Transverse colon (tissue), 4 donors: ENCODE data around the gene REEP6. TPM values are rescaled to one million over a fixed set of nuclear protein-coding genes. Genes with fewer than 3 reads are reported as not detected.

Source experiments
- DNase-seq: peaks from one replicate; pipeline ENCODE4 v3.0.0-alpha.2; 2019
- H3K27ac ChIP-seq, 4 donors: fragments of 200-600 bp; sonication (generic); 2 replicates each; pipeline ENCODE4 v1.5.1; 2016 to 2018; ENCODE audit warnings: inconsistent platforms in 4 of 4
- H3K27me3 ChIP-seq: fragments of 200-600 bp; sonication (generic); 2 replicates; pipeline ENCODE4 v1.5.1; 2017; ENCODE audit warnings: inconsistent platforms
- H3K36me3 ChIP-seq, 4 donors: fragments of 200-600 bp; sonication (generic); 2 replicates each; pipeline ENCODE4 v1.5.1; 2017 to 2019; ENCODE audit warnings: inconsistent platforms in 4 of 4
- H3K4me1 ChIP-seq, 4 donors: fragments of 200-600 bp; sonication (generic); 2 replicates each; pipeline ENCODE4 v1.5.1; 2017 to 2020; ENCODE audit warnings: inconsistent platforms in 4 of 4
- H3K4me3 ChIP-seq, 4 donors: fragments of 200-600 bp; sonication (generic); 1 replicate in 1 of 4; 2 replicates in 3 of 4; pipeline versions ENCODE4 v1.5.1 to v1.6.1; 2017 to 2019; ENCODE audit warnings: inconsistent platforms in 4 of 4
- H3K9me3 ChIP-seq, 2 donors: fragments of 200-600 bp; sonication (generic); 2 replicates each; pipeline ENCODE4 v1.5.1; 2017 to 2019; ENCODE audit warnings: inconsistent platforms in 2 of 2
- CTCF ChIP-seq, 5 experiments: fragments of 200-600 bp in 3 of 5; fragments of 450-650 bp in 2 of 5; sonication (generic) in 3 of 5; IDR thresholded peaks; 1 replicate in 2 of 5; 2 replicates in 3 of 5; pipeline ENCODE4 v1.5.1; 2016 to 2017; ENCODE audit warnings: antibody characterized with exemption in 5 of 5, inconsistent platforms in 3 of 5, mild to moderate bottlenecking in 2 of 5, moderate library complexity in 1 of 5
- EP300 ChIP-seq: sonication (generic); formaldehyde crosslinking; IDR thresholded peaks from one replicate; pipeline ENCODE4 v1.6.1; 2017; ENCODE audit warnings: antibody characterized with exemption, low read depth
- POLR2A ChIP-seq: fragments of 450-650 bp; IDR thresholded peaks from one replicate; pipeline ENCODE4 v1.6.1; 2016; ENCODE audit warnings: antibody characterized with exemption, mild to moderate bottlenecking, moderate library complexity
- POLR2AphosphoS5 ChIP-seq, 3 donors: sonication (generic); formaldehyde crosslinking; IDR thresholded peaks; one replicate each; pipeline ENCODE4 v1.6.1; 2016; ENCODE audit warnings: antibody characterized with exemption in 3 of 3
- WGBS, 2 donors: methylation state at CpG; one replicate each; pipeline ENCODE4 v1.1.5; 2018; ENCODE audit warnings: low coverage in 1 of 2; 5-methylcytosine and 5-hydroxymethylcytosine counted together
- in situ Hi-C, 4 donors: fragments of 200-750 bp; cut with MboI; loops; one replicate each; pipeline versions ENCODE4 v1.15.0 to v1.15.1; 2017; ENCODE audit warnings: low sequenced_read_pairs in 3 of 4, low pct_ligation_motif_present in 1 of 4, low pct_unique_long_range_greater_than_20kb in 1 of 4
- intact Hi-C: fragments of 100-400 bp; cut with DNase I; formaldehyde crosslinking; loops from one replicate; pipeline ENCODE4 v1.15.1; 2023; ENCODE audit warnings: low total_unique reads
- total RNA-seq, 4 donors: library from RNA; depleted of rRNA; stranded (reverse); fragments of >200 nt; gene quantifications; one replicate each; pipeline ENCODE4 v1.1.0, GENCODE V29; 2016

The REEP6 gene
- total RNA-seq, 4 donors from 2014 or later, result 2.2 to 3.3 TPM; not detected in 2

- Histone ChIP-seq H3K27me3 (peaks cover 77% of the 10 kb centered on the region), H3K27ac (no peak overlapping the region), H3K4me3 (peak overlapping the region in 1 of 4 donors; percentile 5), H3K4me1 (peaks cover 33 to 63% (median 53%) of the 10 kb centered on the region in 4 donors), H3K36me3 (no peaks in the 10 kb centered on the region), H3K9me3 (no peaks in the 10 kb centered on the region)
- in situ Hi-C loops, result no loop called here
- 0% methylated on average over 7 of the region's 36 CpGs; no CpG with 5 or more reads in 1 of the 2 donors for whole genome bisulfite sequencing, 2 donors
- DNase-seq, result no peak
- no peak for TF ChIP-seq POLR2AphosphoS5 (IDR thresholded peaks at IDR 0.05)
- TF ChIP-seq CTCF (IDR thresholded peaks at IDR 0.05), result no peak
- no peak for TF ChIP-seq POLR2A
- no peak for TF ChIP-seq EP300
- intact Hi-C loops, result no loop called here
Observed at GRCh38 chr19:1467215-1467489, 23.8 kb upstream of the REEP6 start.

GRCh38 chr19:1467490-1468273 is 23.3 kb upstream of the REEP6 start:
- in situ Hi-C loops, result no loop called here
- 14% methylated on average over 35 of the region's 92 CpGs; no CpG with 5 or more reads in 1 of the 2 donors for WGBS, 2 donors

GRCh38 chr19:1468274-1468820 is 22.6 kb upstream of the REEP6 start:
- in situ Hi-C loops, result no loop called here
- TF ChIP-seq CTCF (IDR thresholded peaks at IDR 0.05), result no peak
- no peak for TF ChIP-seq EP300
- TF ChIP-seq POLR2A, result no peak
- TF ChIP-seq POLR2AphosphoS5 (IDR thresholded peaks at IDR 0.05), result no peak
- Histone ChIP-seq H3K9me3 (no peaks in the 10 kb centered on the region), H3K27me3 (peaks cover 89% of the 10 kb centered on the region), H3K4me1 (peaks cover 33 to 66% (median 54%) of the 10 kb centered on the region in 4 donors), H3K27ac (no peak overlapping the region), H3K4me3 (peak overlapping the region in 1 of 4 donors; percentile 25), H3K36me3 (no peaks in the 10 kb centered on the region)
- WGBS, 2 donors, result 12% methylated on average over 32 of the region's 49 CpGs; no CpG with 5 or more reads in 1 of the 2 donors
- intact Hi-C loops, result no loop called here
- no peak for DNase-seq

More at GRCh38 chr19:1467490-1468273, 23.3 kb upstream of the REEP6 start:
- H3K4me3 ChIP-seq, result peak overlapping the region in 1 of 4 donors; percentile 5
- peaks cover 82% of the 10 kb centered on the region for H3K27me3 ChIP-seq
- no peak for DNase-seq
- TF ChIP-seq CTCF (IDR thresholded peaks at IDR 0.05) (no peak), EP300 (no peak), POLR2A (no peak), POLR2AphosphoS5 (IDR thresholded peaks at IDR 0.05) (no peak)
- H3K9me3 ChIP-seq, result no peaks in the 10 kb centered on the region
- H3K4me1 ChIP-seq, result peaks cover 33 to 66% (median 54%) of the 10 kb centered on the region in 4 donors
- no peak overlapping the region for H3K27ac ChIP-seq
- no peaks in the 10 kb centered on the region for H3K36me3 ChIP-seq
- intact Hi-C loops, result no loop called here

- in situ Hi-C loops (no loop called here), intact Hi-C loops (no loop called here)
- H3K36me3 ChIP-seq, result no peaks in the 10 kb centered on the region
- H3K9me3 ChIP-seq, result no peaks in the 10 kb centered on the region
- peak overlapping the region in 2 of 4 donors; percentile 23 to 25 for H3K4me3 ChIP-seq
- no peak overlapping the region for H3K27ac ChIP-seq
- peaks cover 92% of the 10 kb centered on the region for H3K27me3 ChIP-seq
- WGBS, 2 donors, result no CpG with 5 or more reads among the region's 47 CpGs
- no peak for DNase-seq
- peaks cover 33 to 66% (median 54%) of the 10 kb centered on the region in 4 donors for H3K4me1 ChIP-seq
- TF ChIP-seq POLR2AphosphoS5 (IDR thresholded peaks at IDR 0.05), result no peak
- no peak for TF ChIP-seq POLR2A
- no peak for TF ChIP-seq EP300
- TF ChIP-seq CTCF (IDR thresholded peaks at IDR 0.05), result no peak
Observed at GRCh38 chr19:1468821-1469254, 22.1 kb upstream of the REEP6 start.
